ENCODE measurements around the gene MED8.

Gene MED8

GRCh38 chr1:43434256-43434655 is 44.7 kb upstream of the MED8 start:
- DNase-seq (ENCODE audit: low read depth in 1 of 2, low spot score in 1 of 2) = no peak
- no peak overlapping the region for H3K4me3 ChIP-seq (replicated peaks; ENCODE audit: insufficient read depth, low read length)
- no peak overlapping the region for H3K27ac ChIP-seq (replicated peaks)
- H3K27me3 ChIP-seq (ENCODE audit: insufficient read depth, poor library complexity, severe bottlenecking) = no peaks in the 10 kb centered on the region
- no peak for TF ChIP-seq CTCF (IDR thresholded peaks at IDR 0.05; ENCODE audit: insufficient read depth, low read length)
- TF ChIP-seq GABPA (IDR thresholded peaks at IDR 0.05; ENCODE audit: low read depth) = no peak
- TF ChIP-seq, protein P1, sequence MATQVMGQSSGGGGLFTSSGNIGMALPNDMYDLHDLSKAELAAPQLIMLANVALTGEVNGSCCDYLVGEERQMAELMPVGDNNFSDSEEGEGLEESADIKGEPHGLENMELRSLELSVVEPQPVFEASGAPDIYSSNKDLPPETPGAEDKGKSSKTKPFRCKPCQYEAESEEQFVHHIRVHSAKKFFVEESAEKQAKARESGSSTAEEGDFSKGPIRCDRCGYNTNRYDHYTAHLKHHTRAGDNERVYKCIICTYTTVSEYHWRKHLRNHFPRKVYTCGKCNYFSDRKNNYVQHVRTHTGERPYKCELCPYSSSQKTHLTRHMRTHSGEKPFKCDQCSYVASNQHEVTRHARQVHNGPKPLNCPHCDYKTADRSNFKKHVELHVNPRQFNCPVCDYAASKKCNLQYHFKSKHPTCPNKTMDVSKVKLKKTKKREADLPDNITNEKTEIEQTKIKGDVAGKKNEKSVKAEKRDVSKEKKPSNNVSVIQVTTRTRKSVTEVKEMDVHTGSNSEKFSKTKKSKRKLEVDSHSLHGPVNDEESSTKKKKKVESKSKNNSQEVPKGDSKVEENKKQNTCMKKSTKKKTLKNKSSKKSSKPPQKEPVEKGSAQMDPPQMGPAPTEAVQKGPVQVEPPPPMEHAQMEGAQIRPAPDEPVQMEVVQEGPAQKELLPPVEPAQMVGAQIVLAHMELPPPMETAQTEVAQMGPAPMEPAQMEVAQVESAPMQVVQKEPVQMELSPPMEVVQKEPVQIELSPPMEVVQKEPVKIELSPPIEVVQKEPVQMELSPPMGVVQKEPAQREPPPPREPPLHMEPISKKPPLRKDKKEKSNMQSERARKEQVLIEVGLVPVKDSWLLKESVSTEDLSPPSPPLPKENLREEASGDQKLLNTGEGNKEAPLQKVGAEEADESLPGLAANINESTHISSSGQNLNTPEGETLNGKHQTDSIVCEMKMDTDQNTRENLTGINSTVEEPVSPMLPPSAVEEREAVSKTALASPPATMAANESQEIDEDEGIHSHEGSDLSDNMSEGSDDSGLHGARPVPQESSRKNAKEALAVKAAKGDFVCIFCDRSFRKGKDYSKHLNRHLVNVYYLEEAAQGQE (IDR thresholded peaks at IDR 0.05; ENCODE audit: insufficient replicate concordance, low read depth) = no peak
- no peak for TF ChIP-seq SPI1 (IDR thresholded peaks at IDR 0.05; ENCODE audit: borderline replicate concordance, low read depth)
- TF ChIP-seq POLR2AphosphoS5 (IDR thresholded peaks at IDR 0.05; ENCODE audit: low read depth) = no peak

DNA sequence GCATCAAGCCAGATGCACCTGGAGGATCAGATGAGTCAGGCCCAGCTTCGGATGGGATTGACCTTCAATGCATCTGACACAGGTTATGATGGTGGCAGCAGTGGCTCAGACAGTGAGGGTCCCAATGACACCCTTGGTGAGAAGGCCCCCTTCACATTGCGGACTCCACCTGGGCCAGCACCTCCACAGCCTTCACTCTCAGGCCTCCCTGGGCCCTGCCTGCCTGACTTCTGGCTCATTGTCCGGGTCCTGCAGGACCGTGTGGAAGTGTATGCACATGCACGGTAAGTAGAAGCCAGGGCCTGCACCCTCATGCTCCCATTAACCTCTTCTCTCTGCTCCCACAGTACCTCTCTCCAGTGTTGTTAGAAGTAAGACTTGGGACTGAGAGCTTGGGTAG is 43.3 kb upstream of the MED8 start:
- no peak for DNase-seq (ENCODE audit: low read depth in 1 of 2, low spot score in 1 of 2)
- Histone ChIP-seq H3K4me3 (replicated peaks; ENCODE audit: insufficient read depth, low read length) (no peak overlapping the region), H3K27ac (replicated peaks) (no peak overlapping the region), H3K27me3 (ENCODE audit: insufficient read depth, poor library complexity, severe bottlenecking) (no peaks in the 10 kb centered on the region)
- no peak for TF ChIP-seq SPI1 (IDR thresholded peaks at IDR 0.05; ENCODE audit: borderline replicate concordance, low read depth)
- TF ChIP-seq, protein P1 (IDR thresholded peaks at IDR 0.05; ENCODE audit: insufficient replicate concordance, low read depth) = no peak

DNA sequence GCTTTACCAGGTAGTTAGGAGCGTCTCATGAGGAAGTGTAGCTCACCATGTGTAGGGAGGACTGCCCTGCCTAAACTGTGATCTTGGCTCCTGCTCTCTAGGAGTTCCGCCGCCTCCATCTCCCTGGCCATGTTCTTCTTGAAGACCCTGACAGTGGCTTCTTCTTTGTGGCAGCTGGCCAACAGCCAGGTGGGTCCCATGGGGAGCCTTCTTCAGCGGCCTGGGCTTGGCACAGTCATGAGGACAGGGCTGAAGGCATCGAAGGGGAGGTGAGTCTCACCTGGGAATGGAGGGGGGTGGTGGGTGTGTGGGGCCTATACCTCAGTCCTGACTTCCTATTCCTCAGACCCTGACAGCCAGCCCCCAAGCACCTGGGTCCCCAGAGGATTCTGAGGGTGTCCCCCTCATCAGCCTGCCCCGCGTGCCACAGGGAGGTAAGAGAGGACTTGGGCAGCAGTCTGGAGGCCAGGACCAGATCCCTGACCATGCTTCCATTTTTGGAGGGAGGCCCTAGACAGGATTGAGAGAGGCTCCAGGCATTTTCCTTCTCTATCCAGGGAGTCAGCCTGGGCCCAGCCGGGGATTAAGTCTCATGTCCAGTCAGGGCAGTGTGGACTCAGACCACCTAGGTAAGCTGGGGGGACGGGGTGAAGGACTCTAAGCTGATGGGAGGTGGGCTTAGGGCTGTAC is 42.7 kb upstream of the MED8 start:
- no peak overlapping the region for H3K27ac ChIP-seq (replicated peaks)
- no peak overlapping the region for H3K4me3 ChIP-seq (replicated peaks; ENCODE audit: insufficient read depth, low read length)
- no peak for DNase-seq (ENCODE audit: low read depth in 1 of 2, low spot score in 1 of 2)
- no peak for TF ChIP-seq POLR2AphosphoS5 (IDR thresholded peaks at IDR 0.05; ENCODE audit: low read depth)
- no peaks in the 10 kb centered on the region for H3K27me3 ChIP-seq (ENCODE audit: insufficient read depth, poor library complexity, severe bottlenecking)

- Histone ChIP-seq H3K27ac (replicated peaks) (no peak overlapping the region), H3K27me3 (ENCODE audit: insufficient read depth, poor library complexity, severe bottlenecking) (no peaks in the 10 kb centered on the region), H3K4me3 (replicated peaks; ENCODE audit: insufficient read depth, low read length) (no peak overlapping the region)
- TF ChIP-seq POLR2AphosphoS5 (IDR thresholded peaks at IDR 0.05; ENCODE audit: low read depth) = no peak
- TF ChIP-seq GABPA (IDR thresholded peaks at IDR 0.05; ENCODE audit: low read depth) = no peak
- TF ChIP-seq SPI1 (IDR thresholded peaks at IDR 0.05; ENCODE audit: borderline replicate concordance, low read depth) = no peak
- TF ChIP-seq CTCF (IDR thresholded peaks at IDR 0.05; ENCODE audit: insufficient read depth, low read length) = no peak
- TF ChIP-seq, protein P1 (IDR thresholded peaks at IDR 0.05; ENCODE audit: insufficient replicate concordance, low read depth) = no peak
- DNase-seq (ENCODE audit: low read depth in 1 of 2, low spot score in 1 of 2) = no peak
These were observed 42.1 kb upstream of the MED8 start for GRCh38 chr1:43431676-43432075.
